Neural progenitor cell (in vitro differentiated cells): ENCODE results near the gene ADGRV1. TPM values are rescaled to one million over a fixed set of nuclear protein-coding genes. Genes with fewer than 3 reads are reported as not detected.

Source experiments
- DNase-seq: peaks from one replicate; pipeline ENCODE4 v3.0.0-alpha.2; 2016; ENCODE audit warnings: low spot score
- H2AFZ ChIP-seq: fragments of 200-600 bp; sonication (generic); replicated peaks from 2 replicates; pipeline ENCODE4 v1.6.1; 2016; ENCODE audit warnings: antibody characterized with exemption
- H3F3A ChIP-seq: fragments of 200-600 bp; sonication (generic); 2 replicates; pipeline ENCODE4 v1.6.1; 2016; ENCODE audit warnings: antibody characterized with exemption, low read depth
- H3K27ac ChIP-seq: fragments of 200-600 bp; sonication (generic); 2 replicates; pipeline ENCODE4 v1.5.1; 2016; ENCODE audit warnings: mild to moderate bottlenecking
- H3K27me3 ChIP-seq: fragments of 200-600 bp; sonication (generic); 2 replicates; pipeline ENCODE4 v1.6.1; 2016; ENCODE audit warnings: mild to moderate bottlenecking, moderate library complexity
- H3K36me3 ChIP-seq: fragments of 200-600 bp; sonication (generic); 2 replicates; pipeline ENCODE4 v1.5.1; 2016
- H3K4me1 ChIP-seq: fragments of 200-600 bp; sonication (generic); 2 replicates; pipeline ENCODE4 v1.6.1; 2016; ENCODE audit warnings: mixed run types
- H3K4me2 ChIP-seq: fragments of 200-600 bp; sonication (generic); 2 replicates; pipeline ENCODE4 v1.6.1; 2016
- H3K4me3 ChIP-seq: fragments of 200-600 bp; sonication (generic); 2 replicates; pipeline ENCODE4 v1.5.1; 2016
- H3K79me2 ChIP-seq: fragments of 200-600 bp; sonication (generic); 2 replicates; pipeline ENCODE4 v1.6.1; 2016; ENCODE audit warnings: low read depth
- H3K9ac ChIP-seq: fragments of 200-600 bp; sonication (generic); 2 replicates; pipeline ENCODE4 v1.6.1; 2016
- H3K9me3 ChIP-seq: fragments of 200-600 bp; sonication (generic); 2 replicates; pipeline ENCODE4 v1.5.1; 2016; ENCODE audit warnings: low read depth
- H4K20me1 ChIP-seq: fragments of 200-600 bp; sonication (generic); 2 replicates; pipeline ENCODE4 v1.6.1; 2016; ENCODE audit warnings: low read depth
- H3K27ac Mint-ChIP-seq: 3 replicates; pipeline ENCODE4 v1.8.0; 2021; ENCODE audit warnings: mixed read lengths
- H3K27me3 Mint-ChIP-seq: 2 replicates; pipeline ENCODE4 v1.8.0; 2022; ENCODE audit warnings: low read depth, mild to moderate bottlenecking, inconsistent platforms, moderate library complexity, mixed read lengths; ENCODE audit not compliant: insufficient read depth
- H3K36me3 Mint-ChIP-seq: 3 replicates; pipeline ENCODE4 v1.8.0; 2021; ENCODE audit warnings: mixed read lengths
- H3K4me1 Mint-ChIP-seq: 3 replicates; pipeline ENCODE4 v1.8.0; 2021; ENCODE audit warnings: mixed read lengths
- H3K4me3 Mint-ChIP-seq: 3 replicates; pipeline ENCODE4 v1.8.0; 2021; ENCODE audit warnings: mild to moderate bottlenecking, moderate library complexity, mixed read lengths
- H3K9me3 Mint-ChIP-seq: 3 replicates; pipeline ENCODE4 v1.8.0; 2020; ENCODE audit warnings: mixed read lengths
- EZH2 ChIP-seq: fragments of 200-600 bp; sonication (generic); IDR thresholded peaks from 2 replicates; pipeline ENCODE4 v1.6.1; 2017; ENCODE audit warnings: antibody characterized with exemption, mild to moderate bottlenecking, moderate library complexity
- EZH2phosphoT487 ChIP-seq: fragments of 200-600 bp; sonication (generic); IDR thresholded peaks from 2 replicates; pipeline ENCODE4 v1.6.1; 2017; ENCODE audit warnings: antibody characterized with exemption
- total RNA-seq: library from RNA; depleted of rRNA; stranded (reverse); fragments of >200 nt; gene quantifications from 2 replicates; pipeline ENCODE4 v1.2.3, GENCODE V29; 2015; ENCODE audit warnings: low replicate concordance
- TF ChIP-seq, protein P1 (sequence below): fragments of 200-600 bp; sonication (generic); IDR thresholded peaks from 2 replicates; pipeline ENCODE4 v1.5.1; 2017; ENCODE audit warnings: antibody characterized with exemption, mild to moderate bottlenecking

The ADGRV1 gene
- total RNA-seq, 1 donor from 2014 or later = 151 TPM

DNA sequence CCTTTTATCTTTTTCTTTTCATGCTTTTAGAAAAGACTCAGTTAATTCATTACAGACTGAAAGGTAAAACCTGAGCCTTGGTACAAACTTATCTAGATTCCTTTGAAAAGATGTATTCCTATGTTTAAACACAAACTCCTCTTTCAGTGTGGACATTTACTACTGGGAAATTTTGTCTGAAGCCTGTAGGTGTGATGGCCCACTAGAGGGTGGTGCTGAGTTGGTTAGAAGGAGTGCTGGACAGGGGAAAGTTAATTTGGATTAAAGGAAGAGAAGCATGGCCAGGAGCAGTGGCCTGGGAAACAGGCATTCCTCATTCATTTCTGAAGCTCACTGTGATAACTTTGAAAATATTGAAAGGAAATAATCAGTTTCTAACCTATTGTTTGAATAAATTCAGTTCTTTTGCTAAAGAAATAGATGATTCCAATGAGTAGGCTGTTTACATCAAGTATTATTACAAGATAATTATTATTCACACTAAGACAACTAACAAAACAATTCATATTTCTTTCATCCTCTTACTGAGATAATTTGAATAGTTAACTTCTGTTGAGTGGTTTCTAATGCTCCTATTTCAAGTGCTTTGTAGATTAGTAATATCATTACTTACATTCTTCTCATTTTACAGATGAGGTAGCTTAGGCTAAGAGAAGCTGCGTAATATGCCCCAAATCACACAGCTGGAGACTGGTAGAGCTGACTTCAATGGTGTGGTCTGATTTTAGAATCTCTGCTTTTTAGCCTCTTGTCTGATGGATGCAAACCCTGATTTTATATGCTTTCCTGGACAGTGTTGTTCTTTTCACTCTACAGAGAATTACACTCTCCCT, 150.9 kb downstream of the ADGRV1 start:
- no peak overlapping the region for H3K9ac ChIP-seq
- H3K27me3 ChIP-seq = no peaks in the 10 kb centered on the region
- peaks cover 10% of the 10 kb centered on the region for H3F3A ChIP-seq
- peak; percentile 74 for DNase-seq
- H3K36me3 Mint-ChIP-seq = peaks cover 21% of the 10 kb centered on the region
- H3K4me1 ChIP-seq = no peaks in the 10 kb centered on the region
- no peak overlapping the region for H3K4me3 ChIP-seq
- peaks cover 2% of the 10 kb centered on the region for H3K27me3 Mint-ChIP-seq
- peaks cover under 1% of the 10 kb centered on the region for H4K20me1 ChIP-seq
- no peak overlapping the region for H3K27ac Mint-ChIP-seq
- no peaks in the 10 kb centered on the region for H3K36me3 ChIP-seq
- peaks cover 6% of the 10 kb centered on the region for H3K4me1 Mint-ChIP-seq
- H3K79me2 ChIP-seq = no peaks in the 10 kb centered on the region
- TF ChIP-seq EZH2phosphoT487 = no peak
- TF ChIP-seq, protein P1, sequence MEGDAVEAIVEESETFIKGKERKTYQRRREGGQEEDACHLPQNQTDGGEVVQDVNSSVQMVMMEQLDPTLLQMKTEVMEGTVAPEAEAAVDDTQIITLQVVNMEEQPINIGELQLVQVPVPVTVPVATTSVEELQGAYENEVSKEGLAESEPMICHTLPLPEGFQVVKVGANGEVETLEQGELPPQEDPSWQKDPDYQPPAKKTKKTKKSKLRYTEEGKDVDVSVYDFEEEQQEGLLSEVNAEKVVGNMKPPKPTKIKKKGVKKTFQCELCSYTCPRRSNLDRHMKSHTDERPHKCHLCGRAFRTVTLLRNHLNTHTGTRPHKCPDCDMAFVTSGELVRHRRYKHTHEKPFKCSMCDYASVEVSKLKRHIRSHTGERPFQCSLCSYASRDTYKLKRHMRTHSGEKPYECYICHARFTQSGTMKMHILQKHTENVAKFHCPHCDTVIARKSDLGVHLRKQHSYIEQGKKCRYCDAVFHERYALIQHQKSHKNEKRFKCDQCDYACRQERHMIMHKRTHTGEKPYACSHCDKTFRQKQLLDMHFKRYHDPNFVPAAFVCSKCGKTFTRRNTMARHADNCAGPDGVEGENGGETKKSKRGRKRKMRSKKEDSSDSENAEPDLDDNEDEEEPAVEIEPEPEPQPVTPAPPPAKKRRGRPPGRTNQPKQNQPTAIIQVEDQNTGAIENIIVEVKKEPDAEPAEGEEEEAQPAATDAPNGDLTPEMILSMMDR = peak; percentile 86
- H3K27ac ChIP-seq = no peak overlapping the region
- no peak overlapping the region for H3K4me3 Mint-ChIP-seq
- no peak overlapping the region for H3K4me2 ChIP-seq
- H3K9me3 Mint-ChIP-seq = no peaks in the 10 kb centered on the region
- H2AFZ ChIP-seq = no peak overlapping the region
- H3K9me3 ChIP-seq = no peaks in the 10 kb centered on the region

DNA sequence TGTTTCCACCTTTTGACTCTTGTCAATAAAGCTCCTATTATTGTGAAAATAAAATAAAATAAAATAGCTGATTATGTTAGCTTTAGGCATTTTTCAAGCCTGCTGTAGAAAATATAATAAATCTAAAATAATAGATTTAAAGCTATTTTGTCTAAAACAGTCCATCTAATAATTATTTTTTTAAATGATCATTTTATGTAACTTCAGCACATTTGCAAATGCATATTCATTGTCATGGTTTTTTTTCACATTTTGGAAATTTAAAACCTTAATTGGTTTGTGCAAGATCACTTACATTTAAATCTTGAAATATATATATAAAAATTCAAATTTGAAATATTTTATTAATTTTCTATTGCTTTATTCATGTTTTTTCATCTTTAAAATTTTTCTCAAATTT, 159.8 kb downstream of the ADGRV1 start:
- peaks cover 5% of the 10 kb centered on the region for H4K20me1 ChIP-seq
- H3K36me3 Mint-ChIP-seq = peaks cover 20% of the 10 kb centered on the region
- H3K4me1 Mint-ChIP-seq = no peaks in the 10 kb centered on the region
- no peak overlapping the region for H3K27ac ChIP-seq
- no peak overlapping the region for H3K27ac Mint-ChIP-seq
- no peaks in the 10 kb centered on the region for H3K4me1 ChIP-seq
- H3K4me3 Mint-ChIP-seq = no peak overlapping the region
- TF ChIP-seq, protein P1 = no peak
- TF ChIP-seq EZH2phosphoT487 (no peak), EZH2 (no peak)
- H3F3A ChIP-seq = no peaks in the 10 kb centered on the region
- no peaks in the 10 kb centered on the region for H3K9me3 ChIP-seq
- H3K79me2 ChIP-seq = no peaks in the 10 kb centered on the region
- H3K4me3 ChIP-seq = no peak overlapping the region
- H2AFZ ChIP-seq = no peak overlapping the region
- no peak overlapping the region for H3K4me2 ChIP-seq
- H3K36me3 ChIP-seq = peaks cover 5% of the 10 kb centered on the region
- H3K27me3 ChIP-seq = no peaks in the 10 kb centered on the region
- no peaks in the 10 kb centered on the region for H3K27me3 Mint-ChIP-seq
- no peak overlapping the region for H3K9ac ChIP-seq
- DNase-seq = no peak
- H3K9me3 Mint-ChIP-seq = no peaks in the 10 kb centered on the region

DNA sequence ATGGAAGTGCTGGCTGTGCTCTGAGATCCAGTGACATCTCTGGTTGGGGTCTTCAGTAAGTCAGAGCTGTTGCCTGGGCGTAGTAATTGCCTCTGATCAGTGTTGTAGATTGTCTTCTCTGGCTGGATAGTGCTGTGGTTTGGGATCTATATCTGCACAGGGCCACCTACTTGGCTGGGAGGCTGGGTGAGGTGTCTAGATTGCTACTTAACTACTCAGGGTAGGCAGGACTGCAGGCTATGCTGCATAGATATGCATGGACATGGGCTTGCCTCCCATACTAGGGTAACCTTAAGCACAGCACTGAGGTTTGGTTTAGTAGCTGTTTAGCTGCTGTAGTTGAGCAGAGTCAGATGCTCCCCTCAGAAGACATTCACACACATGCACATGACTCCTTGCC, 181.0 kb downstream of the ADGRV1 start:
- H3K4me3 Mint-ChIP-seq = no peak overlapping the region
- Histone ChIP-seq H3K9ac (no peak overlapping the region), H3K27me3 (no peaks in the 10 kb centered on the region), H3K9me3 (no peaks in the 10 kb centered on the region), H3K4me3 (no peak overlapping the region), H3K36me3 (peaks cover 29% of the 10 kb centered on the region), H3K4me2 (no peak overlapping the region), H4K20me1 (no peaks in the 10 kb centered on the region), H3K27ac (no peak overlapping the region), H3K79me2 (no peaks in the 10 kb centered on the region), H3F3A (no peaks in the 10 kb centered on the region), H2AFZ (no peak overlapping the region), H3K4me1 (no peaks in the 10 kb centered on the region)
- H3K9me3 Mint-ChIP-seq = peaks cover 20% of the 10 kb centered on the region
- DNase-seq = no peak
- peaks cover 60% of the 10 kb centered on the region for H3K36me3 Mint-ChIP-seq
- H3K27ac Mint-ChIP-seq = no peak overlapping the region
- no peaks in the 10 kb centered on the region for H3K4me1 Mint-ChIP-seq
- TF ChIP-seq, protein P1 = no peak
- no peak for TF ChIP-seq EZH2
- TF ChIP-seq EZH2phosphoT487 = no peak
- no peaks in the 10 kb centered on the region for H3K27me3 Mint-ChIP-seq
